ENCODE measurements around the gene SWT1.

The SWT1 gene

DNA sequence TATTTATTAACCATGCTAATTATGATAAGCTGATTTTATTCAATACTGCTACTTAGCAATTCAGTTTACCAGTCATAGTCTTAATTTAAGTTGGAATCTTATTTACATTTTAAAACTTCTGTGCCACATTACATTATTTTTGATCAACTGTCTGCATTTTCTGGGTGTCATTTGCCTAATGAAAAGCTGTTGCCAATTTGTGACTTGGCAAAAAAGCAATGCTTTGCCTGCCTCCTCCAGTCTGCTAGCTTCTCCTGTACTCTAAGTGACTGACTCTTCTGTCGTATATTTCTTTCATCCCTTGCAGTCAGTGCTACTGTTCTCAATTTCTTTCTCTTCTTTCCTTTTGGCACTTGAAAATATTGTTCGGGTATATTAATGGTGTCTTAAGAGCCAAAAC is 165.7 kb downstream of the SWT1 start:
- DNase-seq: no peak

DNA sequence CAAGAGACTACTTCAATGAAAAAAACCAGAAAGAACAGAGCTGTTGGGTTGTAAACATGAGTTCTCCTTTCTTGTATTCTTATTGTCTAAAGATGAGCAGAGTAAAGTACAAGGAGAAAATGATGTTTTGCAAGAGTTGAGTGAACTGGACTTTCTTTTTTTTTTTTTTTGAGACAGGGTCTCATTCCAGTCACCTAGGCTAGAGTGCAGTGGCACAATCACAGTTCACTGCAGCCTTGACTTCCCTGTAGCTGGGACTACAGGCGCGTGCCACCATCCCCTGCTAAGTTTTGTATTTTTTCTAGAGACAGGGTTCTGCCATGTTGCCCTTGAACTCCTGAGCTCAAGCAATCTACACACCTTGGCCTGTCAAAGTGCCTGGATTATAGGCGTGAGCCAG is 167.2 kb downstream of the SWT1 start:
- DNase-seq: no peak

- DNase-seq: no peak
Observed at GRCh38 chr1:185325413-185325812, 168.4 kb downstream of the SWT1 start.

DNA sequence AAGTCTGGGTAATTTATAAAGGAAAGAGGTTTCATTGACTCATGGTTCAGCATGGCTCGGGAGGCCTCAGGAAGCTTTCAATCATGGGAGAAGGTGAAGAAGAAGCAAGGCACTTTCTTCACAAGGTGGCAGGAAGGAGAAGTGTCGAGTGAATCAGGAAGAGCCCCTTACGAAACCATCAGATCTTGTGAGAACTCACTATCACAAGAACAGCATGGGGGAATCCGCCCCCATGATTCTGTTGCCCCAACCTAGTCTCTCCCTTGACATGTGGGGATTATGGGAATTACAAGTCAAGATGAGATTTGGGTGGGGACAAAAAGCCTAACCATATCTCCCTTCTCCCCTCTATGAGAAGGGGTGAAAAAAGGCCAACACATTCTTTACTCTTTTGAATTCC is 171.3 kb downstream of the SWT1 start:
- DNase-seq: no peak

DNA sequence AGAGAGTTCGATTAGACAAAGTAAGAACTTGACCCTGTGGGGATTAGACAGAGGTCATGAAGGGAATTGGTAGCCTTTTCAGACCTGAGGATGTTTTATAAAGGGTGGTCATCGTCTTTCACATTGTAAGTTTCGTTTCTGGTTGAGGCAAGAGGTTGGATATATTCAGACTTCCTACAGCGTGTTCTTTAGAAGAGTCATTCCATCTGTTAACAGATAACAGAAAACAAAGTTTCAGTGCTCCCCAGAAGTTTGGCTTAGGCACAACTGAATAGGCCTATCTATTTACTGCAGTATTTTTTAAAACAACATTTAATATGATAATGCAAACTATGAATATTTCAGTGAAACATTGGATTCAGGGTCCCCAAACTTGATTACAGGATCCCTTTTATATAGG is 177.2 kb downstream of the SWT1 start:
- no peak for DNase-seq

DNA sequence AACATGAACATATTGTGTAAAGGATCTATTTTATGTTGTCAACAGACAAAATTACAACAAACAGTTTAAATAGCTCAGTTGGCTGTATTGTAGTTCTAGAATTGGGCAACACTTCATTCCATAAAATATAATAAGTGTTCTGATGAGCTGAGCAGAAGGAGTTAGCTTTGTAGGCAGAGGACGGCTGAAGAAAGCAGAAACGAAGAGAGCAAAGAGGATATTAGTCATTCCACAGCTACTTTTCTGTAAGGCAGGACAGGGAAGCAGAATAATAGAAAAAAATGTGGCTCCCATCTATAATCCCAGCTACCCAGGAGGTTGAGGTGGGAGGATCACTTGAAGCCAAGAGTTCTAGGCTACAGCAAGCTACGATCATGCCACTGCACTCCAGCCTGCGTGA is 180.3 kb downstream of the SWT1 start:
- DNase-seq: no peak

- peak; percentile 31 to 57 for DNase-seq
Observed at GRCh38 chr1:185338719-185339622, 182.0 kb downstream of the SWT1 start.

- no peak for DNase-seq
Observed at GRCh38 chr1:185341196-185341781, 184.3 kb downstream of the SWT1 start.
